C4-2B (cell line): ENCODE data around the gene GDI1.

Experiments used
- CTCF ChIP-seq: fragments of 450-650 bp; conservative IDR thresholded peaks from 2 replicates; pipeline ENCODE4 v1.5.1; 2017; ENCODE audit warnings: mild to moderate bottlenecking
- ZFX ChIP-seq: fragments of 450-650 bp; IDR thresholded peaks from 2 replicates; pipeline ENCODE4 v1.6.1; 2017

DNA sequence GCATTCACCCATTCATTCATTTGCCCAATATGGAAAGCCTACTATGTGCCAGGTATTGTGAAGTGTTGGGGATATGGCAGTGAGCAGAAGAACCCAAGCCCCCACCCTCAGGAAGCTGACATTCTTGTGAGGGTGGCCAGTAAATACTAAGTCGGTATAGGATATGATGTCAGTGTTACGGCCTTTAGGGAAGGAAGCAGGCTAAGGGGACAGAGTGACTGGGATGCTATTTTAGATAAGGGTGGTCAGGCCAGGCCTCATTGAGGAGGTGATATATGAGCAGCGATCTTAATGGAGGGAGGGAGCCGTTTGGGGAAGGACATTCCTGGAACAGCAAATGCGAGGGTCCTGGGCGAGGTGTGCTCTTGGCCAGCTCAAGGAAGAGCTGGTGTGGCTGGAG, 6.5 kb upstream of the GDI1 start:
- no peak for TF ChIP-seq ZFX
- no peak for TF ChIP-seq CTCF
